Hematopoietic multipotent progenitor cell treated with erythropoietin and hydrocortisone succinate and interleukin-3 and kit ligand, for 6 days (in vitro differentiated cells): ENCODE data around the gene PLSCR5.

Source experiments
- DNase-seq: peaks from one replicate; pipeline ENCODE4 v3.0.0-alpha.2; 2015

The PLSCR5 gene

DNA sequence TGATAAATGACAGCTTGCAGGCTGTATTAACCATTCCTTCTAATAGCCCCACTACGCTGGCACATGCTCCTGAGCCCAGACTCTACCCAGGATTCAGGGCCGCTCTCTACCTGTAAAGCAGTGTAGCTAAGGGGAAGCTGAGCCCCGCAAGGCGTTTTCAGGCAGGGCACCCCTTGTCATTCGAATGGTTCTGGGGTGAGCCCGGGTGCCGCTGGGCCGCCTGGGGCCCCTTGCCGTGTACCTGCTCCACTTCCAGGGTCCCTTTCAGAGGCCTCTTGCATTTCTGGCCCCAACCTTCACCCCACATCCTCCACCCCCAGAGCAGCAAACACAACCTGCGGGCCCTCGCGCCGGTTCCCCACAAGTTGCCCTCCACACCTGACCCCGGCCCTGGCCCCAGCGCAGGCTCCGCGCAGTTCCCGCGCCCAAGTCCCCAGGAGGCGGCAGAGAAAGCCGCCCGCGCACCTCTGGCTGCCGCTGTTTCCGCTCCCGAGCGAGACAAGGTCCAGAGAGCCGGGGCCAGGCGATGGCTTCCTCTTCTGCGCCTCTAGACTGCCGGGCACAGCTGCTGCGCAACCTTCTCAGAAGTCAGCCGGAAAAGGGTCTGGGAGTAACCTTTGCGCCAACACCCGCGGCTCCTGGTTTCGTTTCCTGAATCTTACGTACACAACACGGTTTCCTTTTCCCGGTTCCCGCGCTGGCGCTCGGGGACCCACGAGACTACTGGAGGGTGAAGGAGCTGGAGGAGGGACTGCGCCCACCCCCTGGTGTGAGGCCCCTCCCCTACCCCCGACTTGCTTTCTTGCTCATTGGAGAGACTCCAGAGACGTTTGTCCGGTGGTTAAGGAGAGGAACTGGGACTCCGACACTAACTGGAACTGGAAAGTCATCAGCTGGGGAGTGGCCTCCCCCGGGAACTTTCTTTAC is 60.9 kb downstream of the PLSCR5 start, which contains the start of gene PLSCR1:
Gene PLSCR1, minus strand, starts transcription at position 606 of the 927 bp plus-strand sequence. CDS start 8,055 bp downstream, outside the sequence.
- peak; percentile 96 for DNase-seq

- DNase-seq: peak; percentile 59
These were observed 61.6 kb downstream of the PLSCR5 start for GRCh38 chr3:146543461-146544001.

- DNase-seq: no peak
These were observed 62.2 kb downstream of the PLSCR5 start for GRCh38 chr3:146542978-146543377.

GRCh38 chr3:146542179-146542578 is 63.0 kb downstream of the PLSCR5 start:
- DNase-seq: peak; percentile 53

DNA sequence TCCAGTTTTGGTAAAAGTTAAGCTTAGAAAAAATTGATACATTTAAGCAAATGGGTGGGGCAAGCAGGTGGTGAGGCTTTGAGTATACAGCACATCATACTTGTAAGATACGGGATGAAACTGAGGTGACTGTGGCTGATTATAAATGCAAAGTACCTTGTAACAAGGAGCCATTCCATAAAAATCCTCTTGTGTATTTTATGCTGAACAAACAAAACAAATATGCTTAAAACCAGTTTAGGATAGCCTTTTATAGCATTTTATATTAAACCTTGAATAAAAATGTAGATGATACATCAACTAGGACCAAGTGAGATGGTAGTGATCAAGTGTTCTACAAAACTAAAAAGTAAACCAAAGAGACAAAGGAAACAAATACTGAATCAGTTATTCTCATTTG is 64.2 kb downstream of the PLSCR5 start:
- no peak for DNase-seq

GRCh38 chr3:146540236-146540635 is 64.9 kb downstream of the PLSCR5 start:
- DNase-seq: no peak

DNA sequence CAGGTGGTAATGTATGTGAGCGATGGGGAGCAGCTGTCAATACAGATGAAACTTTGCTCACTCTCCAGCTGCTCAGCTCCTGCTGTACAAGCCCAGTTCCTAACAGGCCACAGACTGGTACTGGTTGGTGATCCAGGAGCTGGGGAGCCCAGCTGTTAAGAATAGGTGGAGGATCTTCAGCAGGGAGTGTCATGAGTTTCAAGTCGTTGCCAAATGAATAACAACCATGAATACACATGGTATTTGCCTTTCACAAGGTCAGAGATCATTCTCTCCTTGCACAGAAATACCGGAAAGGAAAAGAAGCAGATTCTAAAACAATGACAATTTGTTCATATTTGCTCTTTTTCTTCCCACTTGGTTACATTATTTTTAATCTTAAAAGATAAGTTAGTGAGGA is 65.8 kb downstream of the PLSCR5 start:
- no peak for DNase-seq

DNA sequence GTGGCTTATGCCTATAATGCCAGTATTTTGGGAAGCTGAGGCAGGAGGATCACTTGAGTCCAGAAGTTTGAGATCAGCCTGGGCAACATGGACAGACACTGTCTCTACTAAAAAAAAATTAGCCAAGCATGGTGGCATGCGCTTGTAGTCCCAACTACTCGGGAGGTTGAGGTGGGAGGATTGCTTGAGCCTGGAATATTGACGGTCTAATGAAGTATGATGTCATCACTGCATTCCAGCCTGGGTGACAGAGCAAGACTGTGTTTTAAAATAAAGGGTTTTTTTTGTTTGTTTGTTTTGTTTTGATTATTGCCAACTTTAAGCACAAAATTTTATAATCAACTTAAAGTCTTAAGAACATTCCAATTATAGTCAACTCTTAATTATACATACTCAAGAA is 67.5 kb downstream of the PLSCR5 start:
- no peak for DNase-seq

DNA sequence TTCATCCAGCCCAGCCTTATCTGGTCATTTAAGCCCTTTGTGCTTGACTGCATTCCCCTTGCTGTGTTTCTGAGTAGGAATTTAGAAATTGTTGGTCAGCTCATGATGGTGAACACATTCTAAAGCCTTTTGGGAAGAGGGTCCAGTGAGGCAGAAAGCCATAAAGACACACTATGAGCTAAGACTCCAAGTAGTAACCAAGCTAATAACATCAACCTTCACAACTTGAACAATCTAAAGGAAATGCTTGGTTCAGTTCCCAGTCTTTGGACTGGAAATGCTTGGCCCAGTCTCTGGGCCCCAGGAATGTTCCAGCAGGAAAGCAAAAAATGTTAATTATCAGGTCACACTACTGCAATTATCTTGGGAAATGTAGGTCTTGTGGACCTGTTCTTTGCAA is 68.5 kb downstream of the PLSCR5 start:
- no peak for DNase-seq
